ENCODE data around the gene ZNF592. TPM values are rescaled to one million over a fixed set of nuclear protein-coding genes. Genes with fewer than 3 reads are reported as not detected.

Gene ZNF592
- total RNA-seq, 1 donor from 2014 or later = 31.5 TPM

- Mint-ChIP-seq H3K4me3 (ENCODE audit: unreplicated experiment) (no peak overlapping the region), H3K27ac (ENCODE audit: unreplicated experiment) (no peak overlapping the region), H3K27me3 (ENCODE audit: low read depth) (no peaks in the 10 kb centered on the region), H3K9me3 (ENCODE audit: low read depth) (no peaks in the 10 kb centered on the region), H3K4me1 (ENCODE audit: low read depth) (peaks cover 39% of the 10 kb centered on the region), H3K36me3 (ENCODE audit: low read depth) (no peaks in the 10 kb centered on the region)
- TF ChIP-seq CTCF (IDR thresholded peaks at IDR 0.05) = no peak
- no peak for DNase-seq (ENCODE audit: low spot score)
These were observed 7.5 kb downstream of the ZNF592 start for GRCh38 chr15:84755736-84756527.

- Mint-ChIP-seq H3K36me3 (ENCODE audit: low read depth) (no peaks in the 10 kb centered on the region), H3K27me3 (ENCODE audit: low read depth) (no peaks in the 10 kb centered on the region), H3K4me3 (ENCODE audit: unreplicated experiment) (no peak overlapping the region), H3K9me3 (ENCODE audit: low read depth) (no peaks in the 10 kb centered on the region), H3K4me1 (ENCODE audit: low read depth) (peaks cover 18% of the 10 kb centered on the region), H3K27ac (ENCODE audit: unreplicated experiment) (no peak overlapping the region)
- no peak for DNase-seq (ENCODE audit: low spot score)
- no peak for TF ChIP-seq CTCF (IDR thresholded peaks at IDR 0.05)
These were observed 10.6 kb downstream of the ZNF592 start for GRCh38 chr15:84759018-84759417.

- no peaks in the 10 kb centered on the region for H3K9me3 Mint-ChIP-seq (ENCODE audit: low read depth)
- H3K4me1 Mint-ChIP-seq (ENCODE audit: low read depth) = peaks cover 19% of the 10 kb centered on the region
- no peak for TF ChIP-seq CTCF (IDR thresholded peaks at IDR 0.05)
- H3K27ac Mint-ChIP-seq (ENCODE audit: unreplicated experiment) = no peak overlapping the region
- H3K4me3 Mint-ChIP-seq (ENCODE audit: unreplicated experiment) = no peak overlapping the region
- H3K27me3 Mint-ChIP-seq (ENCODE audit: low read depth) = no peaks in the 10 kb centered on the region
- H3K36me3 Mint-ChIP-seq (ENCODE audit: low read depth) = no peaks in the 10 kb centered on the region
- DNase-seq (ENCODE audit: low spot score) = no peak
These were observed 11.8 kb downstream of the ZNF592 start for GRCh38 chr15:84760219-84760618.

- Mint-ChIP-seq H3K27me3 (ENCODE audit: low read depth) (no peaks in the 10 kb centered on the region), H3K9me3 (ENCODE audit: low read depth) (no peaks in the 10 kb centered on the region), H3K36me3 (ENCODE audit: low read depth) (peaks cover 5% of the 10 kb centered on the region), H3K27ac (ENCODE audit: unreplicated experiment) (no peak overlapping the region), H3K4me3 (ENCODE audit: unreplicated experiment) (no peak overlapping the region), H3K4me1 (ENCODE audit: low read depth) (peaks cover 10% of the 10 kb centered on the region)
- no peak for TF ChIP-seq CTCF (IDR thresholded peaks at IDR 0.05)
- DNase-seq (ENCODE audit: low spot score) = no peak
These were observed 13.3 kb downstream of the ZNF592 start for GRCh38 chr15:84761607-84762131.

- Mint-ChIP-seq H3K36me3 (ENCODE audit: low read depth) (peaks cover 5% of the 10 kb centered on the region), H3K27ac (ENCODE audit: unreplicated experiment) (no peak overlapping the region), H3K4me3 (ENCODE audit: unreplicated experiment) (no peak overlapping the region), H3K4me1 (ENCODE audit: low read depth) (peaks cover 10% of the 10 kb centered on the region), H3K27me3 (ENCODE audit: low read depth) (no peaks in the 10 kb centered on the region), H3K9me3 (ENCODE audit: low read depth) (no peaks in the 10 kb centered on the region)
- no peak for DNase-seq (ENCODE audit: low spot score)
- no peak for TF ChIP-seq CTCF (IDR thresholded peaks at IDR 0.05)
These were observed 14.6 kb downstream of the ZNF592 start for GRCh38 chr15:84762840-84763572.

Data from chondrocyte (in vitro differentiated cells).